IPS-18c (cell line): ENCODE data around the gene SCN1B.
"Not testable (repeated sequence)": the region's sequence is repeated elsewhere in the genome, so short reads cannot be mapped to it uniquely, and the experiment has no call there.

Experiments used
- H3K4me3 ChIP-seq: 2 replicates; pipeline ENCODE4 v1.7.0; 2013; ENCODE audit warnings: low read depth, mild to moderate bottlenecking, low read length, moderate library complexity; ENCODE audit not compliant: insufficient read depth
- H3K9me3 ChIP-seq: one replicate; pipeline ENCODE4 v1.6.1; 2013; ENCODE audit warnings: mild to moderate bottlenecking, low read length, moderate library complexity; ENCODE audit not compliant: control insufficient read depth, insufficient read depth

SCN1B gene

GRCh38 chr19:35013041-35013819, 17.0 kb upstream of the SCN1B start:
- H3K9me3 ChIP-seq = no peaks in the 10 kb centered on the region
- H3K4me3 ChIP-seq = no peak overlapping the region

- Histone ChIP-seq H3K9me3 (no peaks in the 10 kb centered on the region), H3K4me3 (no peak overlapping the region)
These were observed 16.2 kb upstream of the SCN1B start for GRCh38 chr19:35013820-35014754.

- not testable (repeated sequence) for H3K4me3 ChIP-seq, H3K9me3 ChIP-seq
These were observed 15.5 kb upstream of the SCN1B start for GRCh38 chr19:35014774-35015173.

GRCh38 chr19:35015270-35015953, 14.9 kb upstream of the SCN1B start:
- H3K4me3 ChIP-seq = no peak overlapping the region
- H3K9me3 ChIP-seq = no peaks in the 10 kb centered on the region

GRCh38 chr19:35015954-35016351, 14.3 kb upstream of the SCN1B start:
- Histone ChIP-seq H3K9me3 (no peaks in the 10 kb centered on the region), H3K4me3 (no peak overlapping the region)

GRCh38 chr19:35017507-35017906, 12.8 kb upstream of the SCN1B start:
- no peaks in the 10 kb centered on the region for H3K9me3 ChIP-seq
- H3K4me3 ChIP-seq = no peak overlapping the region

GRCh38 chr19:35018379-35018778, 11.9 kb upstream of the SCN1B start:
- H3K4me3 ChIP-seq = no peak overlapping the region
- no peaks in the 10 kb centered on the region for H3K9me3 ChIP-seq

- H3K4me3 ChIP-seq = no peak overlapping the region
These were observed 11.1 kb upstream of the SCN1B start for GRCh38 chr19:35019144-35019543.

GRCh38 chr19:35021016-35021415, 9.3 kb upstream of the SCN1B start:
- no peak overlapping the region for H3K4me3 ChIP-seq
- no peaks in the 10 kb centered on the region for H3K9me3 ChIP-seq

More at GRCh38 chr19:35019144-35019543, 11.1 kb upstream of the SCN1B start:
- no peaks in the 10 kb centered on the region for H3K9me3 ChIP-seq

GRCh38 chr19:35021596-35021995, 8.7 kb upstream of the SCN1B start:
- no peaks in the 10 kb centered on the region for H3K9me3 ChIP-seq
- no peak overlapping the region for H3K4me3 ChIP-seq

- Histone ChIP-seq H3K9me3 (no peaks in the 10 kb centered on the region), H3K4me3 (no peak overlapping the region)
These were observed 7.8 kb upstream of the SCN1B start for GRCh38 chr19:35022460-35022859.

GRCh38 chr19:35023428-35023827, 6.8 kb upstream of the SCN1B start:
- Histone ChIP-seq H3K9me3 (no peaks in the 10 kb centered on the region), H3K4me3 (no peak overlapping the region)

- Histone ChIP-seq H3K9me3 (no peaks in the 10 kb centered on the region), H3K4me3 (no peak overlapping the region)
These were observed 6.2 kb upstream of the SCN1B start for GRCh38 chr19:35024095-35024494.

- no peak overlapping the region for H3K4me3 ChIP-seq
These were observed 4.3 kb upstream of the SCN1B start for GRCh38 chr19:35025969-35026368.

GRCh38 chr19:35026418-35026817, 3.9 kb upstream of the SCN1B start:
- Histone ChIP-seq H3K4me3 (no peak overlapping the region), H3K9me3 (no peaks in the 10 kb centered on the region)

More at GRCh38 chr19:35025969-35026368, 4.3 kb upstream of the SCN1B start:
- H3K9me3 ChIP-seq = no peaks in the 10 kb centered on the region

- Histone ChIP-seq H3K9me3 (no peaks in the 10 kb centered on the region), H3K4me3 (no peak overlapping the region)
These were observed 3.3 kb upstream of the SCN1B start for GRCh38 chr19:35027009-35027408.

- Histone ChIP-seq H3K9me3 (no peaks in the 10 kb centered on the region), H3K4me3 (no peak overlapping the region)
These were observed 2.2 kb upstream of the SCN1B start for GRCh38 chr19:35027851-35028599.
